Calu3 (cell line): ENCODE measurements around the gene MSI2. TPM values are rescaled to one million over a fixed set of nuclear protein-coding genes. Genes with fewer than 3 reads are reported as not detected.

Experiments used
- BruUV-seq: library from RNA; stranded (reverse); fragments of 400-500 nt; replicated peaks from 2 replicates; lab custom pipeline; 2021; lab: Mats Ljungman, UMichigan
- CTCF ChIA-PET: fragments of 300-600 bp; sonication (Branson Sonifier 250); formaldehyde crosslinking; loops from one replicate; lab custom pipeline; 2022; ENCODE audit warnings: antibody characterized with exemption; lab: Charles Lee
- DNase-seq: peaks from one replicate; pipeline ENCODE4 v3.0.0; 2022
- H3K27ac Mint-ChIP-seq: one replicate; pipeline ENCODE4 v1.8.0; 2022; ENCODE audit warnings: mixed read lengths; ENCODE audit not compliant: unreplicated experiment
- H3K27me3 Mint-ChIP-seq: one replicate; pipeline ENCODE4 v1.8.0; 2022; ENCODE audit warnings: mixed read lengths; ENCODE audit not compliant: unreplicated experiment
- H3K36me3 Mint-ChIP-seq: one replicate; pipeline ENCODE4 v1.8.0; 2022; ENCODE audit warnings: mild to moderate bottlenecking, moderate library complexity, mixed read lengths; ENCODE audit not compliant: insufficient read depth, unreplicated experiment
- H3K4me1 Mint-ChIP-seq: one replicate; pipeline ENCODE4 v1.8.0; 2022; ENCODE audit warnings: mild to moderate bottlenecking, low read depth, mixed read lengths; ENCODE audit not compliant: unreplicated experiment
- H3K4me3 Mint-ChIP-seq: one replicate; pipeline ENCODE4 v1.8.0; 2022; ENCODE audit warnings: mild to moderate bottlenecking, low read depth, moderate library complexity, mixed read lengths; ENCODE audit not compliant: unreplicated experiment
- H3K9me3 Mint-ChIP-seq: one replicate; pipeline ENCODE4 v1.8.0; 2022; ENCODE audit warnings: low read depth, mixed read lengths; ENCODE audit not compliant: unreplicated experiment
- intact Hi-C: fragments of 100-400 bp; cut with micrococcal nuclease; formaldehyde crosslinking; loops from one replicate; pipeline ENCODE4 v1.10.0; 2022; ENCODE audit not compliant: unreplicated experiment
- total RNA-seq: library from RNA; stranded (reverse); gene quantifications from 2 replicates; pipeline ENCODE4 v1.2.3, GENCODE V29; 2022
- TF ChIP-seq, protein P1 (sequence below): fragments of 200-600 bp; IDR thresholded peaks from one replicate; pipeline ENCODE4 v1.8.0; 2022; ENCODE audit warnings: antibody characterized with exemption; ENCODE audit not compliant: unreplicated experiment

The MSI2 gene
- total RNA-seq, 1 experiment from 2014 or later: 66.4 TPM

DNA sequence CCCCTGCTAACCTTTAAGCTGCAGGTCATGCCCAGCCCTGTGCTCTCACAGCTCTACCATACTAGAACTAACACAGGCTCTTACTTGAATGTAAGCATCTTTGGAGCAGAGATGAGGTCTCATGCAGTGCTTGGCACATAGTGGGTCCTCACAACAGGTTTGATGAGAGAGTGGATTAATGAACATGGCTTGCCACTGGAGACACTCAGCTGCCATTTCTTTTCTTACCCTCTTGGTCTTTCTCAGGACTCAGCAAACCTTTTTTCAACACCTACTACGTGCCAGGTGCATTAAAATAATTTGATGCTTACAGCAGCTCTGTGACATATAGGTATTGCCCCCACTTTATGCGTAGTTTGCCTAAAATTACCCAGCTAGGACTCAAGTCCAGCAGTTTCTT is 133.2 kb downstream of the MSI2 start:
- CTCF ChIA-PET: no interaction called here
- Mint-ChIP-seq H3K27ac (no peak overlapping the region), H3K4me1 (no peaks in the 10 kb centered on the region), H3K36me3 (peaks cover 4% of the 10 kb centered on the region), H3K9me3 (peaks cover 5% of the 10 kb centered on the region), H3K27me3 (no peaks in the 10 kb centered on the region), H3K4me3 (no peak overlapping the region)
- no TSS peak for BruUV-seq
- TF ChIP-seq, protein P1, sequence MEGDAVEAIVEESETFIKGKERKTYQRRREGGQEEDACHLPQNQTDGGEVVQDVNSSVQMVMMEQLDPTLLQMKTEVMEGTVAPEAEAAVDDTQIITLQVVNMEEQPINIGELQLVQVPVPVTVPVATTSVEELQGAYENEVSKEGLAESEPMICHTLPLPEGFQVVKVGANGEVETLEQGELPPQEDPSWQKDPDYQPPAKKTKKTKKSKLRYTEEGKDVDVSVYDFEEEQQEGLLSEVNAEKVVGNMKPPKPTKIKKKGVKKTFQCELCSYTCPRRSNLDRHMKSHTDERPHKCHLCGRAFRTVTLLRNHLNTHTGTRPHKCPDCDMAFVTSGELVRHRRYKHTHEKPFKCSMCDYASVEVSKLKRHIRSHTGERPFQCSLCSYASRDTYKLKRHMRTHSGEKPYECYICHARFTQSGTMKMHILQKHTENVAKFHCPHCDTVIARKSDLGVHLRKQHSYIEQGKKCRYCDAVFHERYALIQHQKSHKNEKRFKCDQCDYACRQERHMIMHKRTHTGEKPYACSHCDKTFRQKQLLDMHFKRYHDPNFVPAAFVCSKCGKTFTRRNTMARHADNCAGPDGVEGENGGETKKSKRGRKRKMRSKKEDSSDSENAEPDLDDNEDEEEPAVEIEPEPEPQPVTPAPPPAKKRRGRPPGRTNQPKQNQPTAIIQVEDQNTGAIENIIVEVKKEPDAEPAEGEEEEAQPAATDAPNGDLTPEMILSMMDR: no peak
- intact Hi-C loops: no loop called here
- no peak for DNase-seq

DNA sequence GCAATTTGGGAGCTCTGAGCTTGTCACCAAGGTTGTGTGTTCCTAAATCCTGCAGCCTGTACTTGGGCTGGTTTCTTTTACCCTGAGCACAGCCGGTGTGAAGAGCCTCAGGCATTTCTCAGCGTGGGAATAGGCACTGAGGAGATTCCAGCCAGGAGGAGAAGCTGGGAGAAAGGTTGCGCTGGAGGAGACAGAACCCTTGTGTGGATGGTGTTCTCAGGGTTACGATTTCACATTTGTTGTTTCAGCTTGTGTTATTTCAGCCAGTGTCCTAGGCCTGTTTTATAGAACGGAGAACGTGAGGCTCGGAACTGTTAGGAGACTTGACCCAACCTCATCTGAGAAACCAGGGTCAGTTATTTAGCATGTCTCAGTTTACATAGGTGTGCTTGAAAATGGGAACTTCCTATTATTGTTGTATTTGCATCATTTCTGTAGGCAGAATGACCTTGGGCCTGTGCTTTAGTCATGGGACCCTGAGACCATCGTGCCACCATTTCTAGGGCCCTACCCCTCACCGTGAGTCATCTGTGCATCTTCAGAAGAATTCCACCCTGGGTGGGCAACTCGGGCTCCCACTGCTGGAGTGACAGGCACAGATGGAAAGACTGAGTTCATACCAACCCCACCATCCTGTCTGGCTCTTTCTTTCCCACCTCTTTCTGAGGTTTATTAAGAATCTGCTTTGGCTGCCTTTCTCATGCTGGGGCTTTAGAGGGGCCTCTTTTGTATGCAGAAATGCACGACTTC is 134.9 kb downstream of the MSI2 start:
- Mint-ChIP-seq H3K9me3 (no peaks in the 10 kb centered on the region), H3K27ac (no peak overlapping the region), H3K4me1 (no peaks in the 10 kb centered on the region), H3K27me3 (no peaks in the 10 kb centered on the region), H3K4me3 (no peak overlapping the region), H3K36me3 (peaks cover under 1% of the 10 kb centered on the region)
- CTCF ChIA-PET: no interaction called here
- no TSS peak for BruUV-seq
- no peak for DNase-seq
- intact Hi-C loops: no loop called here
- TF ChIP-seq, protein P1: no peak

DNA sequence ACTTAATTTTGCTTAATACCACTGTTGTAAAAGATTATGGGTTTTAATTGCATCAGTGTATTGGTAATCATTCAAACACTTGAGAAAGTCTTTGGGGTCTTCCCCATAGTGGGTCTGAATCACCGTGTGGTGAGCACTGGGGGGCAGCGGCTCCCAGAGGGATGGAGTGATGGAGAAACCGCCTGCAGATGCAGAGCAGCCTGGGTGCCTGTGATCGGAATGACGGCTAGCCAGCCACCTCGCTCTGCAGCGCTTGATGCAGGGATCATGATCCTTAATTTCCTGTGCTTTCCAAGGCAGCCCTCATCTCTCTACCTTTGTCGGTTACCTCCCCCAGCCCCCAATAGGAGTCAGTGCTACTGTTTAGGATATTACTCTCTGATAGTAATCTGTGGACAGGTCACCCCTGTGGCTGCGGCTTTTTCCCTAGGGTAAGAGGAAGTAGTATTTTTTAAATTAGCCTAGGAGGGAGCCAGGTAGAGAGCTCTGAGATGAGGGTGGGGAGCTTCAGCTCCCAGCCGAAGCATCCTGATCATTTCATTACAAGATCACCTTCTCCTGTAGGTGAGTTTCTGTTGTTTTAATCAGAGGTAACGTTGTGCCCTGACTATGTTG is 135.6 kb downstream of the MSI2 start:
- no TSS peak for BruUV-seq
- CTCF ChIA-PET: no interaction called here
- no peaks in the 10 kb centered on the region for H3K4me1 Mint-ChIP-seq
- intact Hi-C loops: no loop called here
- H3K36me3 Mint-ChIP-seq: no peaks in the 10 kb centered on the region
- no peak overlapping the region for H3K27ac Mint-ChIP-seq
- H3K9me3 Mint-ChIP-seq: no peaks in the 10 kb centered on the region
- DNase-seq: no peak
- TF ChIP-seq, protein P1: no peak
- H3K4me3 Mint-ChIP-seq: no peak overlapping the region
- no peaks in the 10 kb centered on the region for H3K27me3 Mint-ChIP-seq

DNA sequence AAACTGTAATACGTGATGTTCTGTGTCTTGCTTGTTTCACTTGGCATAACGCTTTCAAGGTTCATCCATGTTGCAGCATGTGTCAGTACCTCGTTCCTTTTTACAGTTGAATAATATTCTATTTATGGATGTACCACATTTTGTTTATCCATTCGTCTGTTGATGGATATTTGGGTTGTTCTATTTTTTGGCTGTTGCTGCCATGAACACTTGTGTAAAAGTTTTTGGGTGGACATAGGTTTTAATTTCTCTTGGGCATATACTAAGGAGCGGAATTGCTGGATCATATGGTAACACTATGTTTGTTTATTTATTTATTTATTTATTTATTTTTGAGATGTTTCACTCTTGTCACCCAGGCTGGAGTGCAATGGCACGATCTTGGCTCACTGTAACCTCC is 137.0 kb downstream of the MSI2 start:
- H3K4me3 Mint-ChIP-seq: no peak overlapping the region
- no peak for DNase-seq
- H3K27ac Mint-ChIP-seq: no peak overlapping the region
- TF ChIP-seq, protein P1: no peak
- no peaks in the 10 kb centered on the region for H3K9me3 Mint-ChIP-seq
- H3K4me1 Mint-ChIP-seq: no peaks in the 10 kb centered on the region
- BruUV-seq: no TSS peak
- H3K27me3 Mint-ChIP-seq: no peaks in the 10 kb centered on the region
- CTCF ChIA-PET: no interaction called here
- intact Hi-C loops: no loop called here
- H3K36me3 Mint-ChIP-seq: no peaks in the 10 kb centered on the region
